ENCODE data around the gene ZNF697. TPM values are rescaled to one million over a fixed set of nuclear protein-coding genes. Genes with fewer than 3 reads are reported as not detected.

Gene ZNF697
- total and polyA plus RNA-seq, 9 of the 15 experiments (the other 6 are each of a cell fraction or from before 2014, with no cell fraction given), result 2.1 to 13.6 (median 8.3) TPM

DNA sequence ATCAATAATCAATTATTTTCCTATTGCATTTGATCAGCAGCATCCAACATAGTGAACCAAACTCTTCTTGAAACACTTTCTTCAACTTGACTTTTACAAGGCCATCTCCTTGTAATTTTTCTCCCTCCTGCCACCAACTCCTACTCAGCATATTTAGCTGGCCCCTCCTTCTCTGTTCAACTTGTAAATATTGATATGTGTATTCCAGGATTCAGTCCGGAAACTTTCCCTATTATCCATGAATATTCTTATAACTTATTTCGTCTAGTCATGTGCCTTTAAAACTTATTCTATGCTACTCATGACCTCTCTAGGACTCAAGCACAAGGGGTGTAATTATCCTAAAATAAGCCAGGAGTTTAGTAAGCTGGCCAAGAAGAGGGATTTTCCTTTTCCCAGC lies 52.9 kb downstream of the ZNF697 start:
- Histone ChIP-seq H4K20me1 (replicated peaks; ENCODE audit: control insufficient read depth, insufficient read depth, low read length) (no peaks in the 10 kb centered on the region), H2AFZ (ENCODE audit: low read depth, low read length) (no peak overlapping the region), H3K27ac (ENCODE audit: extremely low read depth, low read depth, low read length) (no peak overlapping the region), H3K4me2 (ENCODE audit: insufficient read depth, low read length) (no peak overlapping the region), H3K79me2 (ENCODE audit: control insufficient read depth, insufficient read depth, low read length) (no peaks in the 10 kb centered on the region), H3K36me3 (ENCODE audit: control insufficient read depth, insufficient read depth, low read length) (no peaks in the 10 kb centered on the region), H3K4me3 (no peak overlapping the region), H3K9me3 (replicated peaks; ENCODE audit: control insufficient read depth, insufficient read depth, low read depth, low read length) (no peaks in the 10 kb centered on the region), H3K9me1 (ENCODE audit: control insufficient read depth, insufficient read depth, low read length) (no peaks in the 10 kb centered on the region), H3K4me1 (replicated peaks in 1 of 2; ENCODE audit: control insufficient read depth in 2 of 2, insufficient read depth in 2 of 2, low read length in 2 of 2) (no peaks in the 10 kb centered on the region), H3K9ac (ENCODE audit: insufficient read depth in 1 of 2, low read depth in 2 of 2, low read length in 2 of 2) (no peak overlapping the region), H3K27me3 (ENCODE audit: control insufficient read depth in 2 of 2, insufficient read depth in 2 of 2, low read length in 2 of 2) (peaks cover 0 to 5% of the 10 kb centered on the region in 2 experiments; a peak in 2 of 5 replicates)
- ChIA-PET POLR2A (no interaction called here), CTCF (ENCODE audit: low intra/inter-chr PET ratio) (no interaction called here)
- no peak for TF ChIP-seq IFI16 (CRISPR knock-in tag; IDR thresholded peaks at IDR 0.05)
- no peak for TF ChIP-seq HCFC1 (IDR thresholded peaks at IDR 0.05; ENCODE audit: low read depth, low read length)
- no peak for TF ChIP-seq MBD2 (IDR thresholded peaks at IDR 0.05; ENCODE audit: borderline replicate concordance, low read depth)
- no peak for TF ChIP-seq SMARCA4 (IDR thresholded peaks at IDR 0.05)
- TF ChIP-seq FIP1L1 (IDR thresholded peaks at IDR 0.05; ENCODE audit: low read depth, low read length, poor library complexity, severe bottlenecking), result no peak
- no peak for TF ChIP-seq ZNF785 (CRISPR knock-in tag; IDR thresholded peaks at IDR 0.05)
- TF ChIP-seq KLF13 (tag; IDR thresholded peaks at IDR 0.05; ENCODE audit: borderline replicate concordance, low read depth), result no peak
- no peak for TF ChIP-seq ZNF133 (CRISPR knock-in tag; IDR thresholded peaks at IDR 0.05)
- in situ Hi-C loops (cut with MboI), result no loop called here
- DNase-seq (ENCODE audit: extremely low read depth in 1 of 4, low spot score in 3 of 4), result no peak
- intact Hi-C loops (cut with micrococcal nuclease), result no loop called here
- no TSS peak for BruUV-seq (replicated peaks)
- WGBS (ENCODE audit: insufficient coverage, low coverage, missing lambda C conversion rate), result 0% methylated on average over 2 of the region's 2 CpGs
- FAIRE-seq, result no peak
- ATAC-seq, result no peak

DNA sequence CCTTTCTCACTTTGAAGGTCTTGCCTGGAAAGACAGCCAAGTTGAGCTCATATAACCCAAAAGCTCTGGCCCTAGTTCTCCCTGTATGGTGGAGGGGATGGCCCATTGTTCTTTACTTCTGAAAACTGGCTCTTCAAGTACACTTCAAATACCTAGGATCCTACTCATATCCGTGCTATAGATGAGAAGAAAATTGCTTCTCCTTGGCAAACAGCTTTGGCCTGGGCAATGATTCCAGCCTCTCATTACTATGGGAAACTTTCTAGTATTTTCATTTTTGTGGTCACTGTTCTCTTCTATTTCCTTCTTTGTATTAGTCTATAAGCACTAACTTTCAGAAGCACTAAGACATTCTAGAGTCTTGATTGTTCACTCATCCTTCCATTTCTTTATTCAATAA lies 53.7 kb downstream of the ZNF697 start:
- no peak for FAIRE-seq
- 0% methylated on average over 1 of the region's 1 CpG for WGBS (ENCODE audit: insufficient coverage, low coverage, missing lambda C conversion rate)
- in situ Hi-C loops (cut with MboI), result no loop called here
- TF ChIP-seq, protein P1, sequence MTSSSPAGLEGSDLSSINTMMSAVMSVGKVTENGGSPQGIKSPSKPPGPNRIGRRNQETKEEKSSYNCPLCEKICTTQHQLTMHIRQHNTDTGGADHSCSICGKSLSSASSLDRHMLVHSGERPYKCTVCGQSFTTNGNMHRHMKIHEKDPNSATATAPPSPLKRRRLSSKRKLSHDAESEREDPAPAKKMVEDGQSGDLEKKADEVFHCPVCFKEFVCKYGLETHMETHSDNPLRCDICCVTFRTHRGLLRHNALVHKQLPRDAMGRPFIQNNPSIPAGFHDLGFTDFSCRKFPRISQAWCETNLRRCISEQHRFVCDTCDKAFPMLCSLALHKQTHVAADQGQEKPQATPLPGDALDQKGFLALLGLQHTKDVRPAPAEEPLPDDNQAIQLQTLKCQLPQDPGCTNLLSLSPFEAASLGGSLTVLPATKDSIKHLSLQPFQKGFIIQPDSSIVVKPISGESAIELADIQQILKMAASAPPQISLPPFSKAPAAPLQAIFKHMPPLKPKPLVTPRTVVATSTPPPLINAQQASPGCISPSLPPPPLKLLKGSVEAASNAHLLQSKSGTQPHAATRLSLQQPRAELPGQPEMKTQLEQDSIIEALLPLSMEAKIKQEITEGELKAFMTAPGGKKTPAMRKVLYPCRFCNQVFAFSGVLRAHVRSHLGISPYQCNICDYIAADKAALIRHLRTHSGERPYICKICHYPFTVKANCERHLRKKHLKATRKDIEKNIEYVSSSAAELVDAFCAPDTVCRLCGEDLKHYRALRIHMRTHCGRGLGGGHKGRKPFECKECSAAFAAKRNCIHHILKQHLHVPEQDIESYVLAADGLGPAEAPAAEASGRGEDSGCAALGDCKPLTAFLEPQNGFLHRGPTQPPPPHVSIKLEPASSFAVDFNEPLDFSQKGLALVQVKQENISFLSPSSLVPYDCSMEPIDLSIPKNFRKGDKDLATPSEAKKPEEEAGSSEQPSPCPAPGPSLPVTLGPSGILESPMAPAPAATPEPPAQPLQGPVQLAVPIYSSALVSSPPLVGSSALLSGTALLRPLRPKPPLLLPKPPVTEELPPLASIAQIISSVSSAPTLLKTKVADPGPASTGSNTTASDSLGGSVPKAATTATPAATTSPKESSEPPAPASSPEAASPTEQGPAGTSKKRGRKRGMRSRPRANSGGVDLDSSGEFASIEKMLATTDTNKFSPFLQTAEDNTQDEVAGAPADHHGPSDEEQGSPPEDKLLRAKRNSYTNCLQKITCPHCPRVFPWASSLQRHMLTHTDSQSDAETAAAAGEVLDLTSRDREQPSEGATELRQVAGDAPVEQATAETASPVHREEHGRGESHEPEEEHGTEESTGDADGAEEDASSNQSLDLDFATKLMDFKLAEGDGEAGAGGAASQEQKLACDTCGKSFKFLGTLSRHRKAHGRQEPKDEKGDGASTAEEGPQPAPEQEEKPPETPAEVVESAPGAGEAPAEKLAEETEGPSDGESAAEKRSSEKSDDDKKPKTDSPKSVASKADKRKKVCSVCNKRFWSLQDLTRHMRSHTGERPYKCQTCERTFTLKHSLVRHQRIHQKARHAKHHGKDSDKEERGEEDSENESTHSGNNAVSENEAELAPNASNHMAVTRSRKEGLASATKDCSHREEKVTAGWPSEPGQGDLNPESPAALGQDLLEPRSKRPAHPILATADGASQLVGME (CRISPR knock-in tag; IDR thresholded peaks at IDR 0.05), result no peak

More for the DNA sequence above, 53.7 kb downstream of the ZNF697 start:
- Histone ChIP-seq H4K20me1 (replicated peaks; ENCODE audit: control insufficient read depth, insufficient read depth, low read length) (no peaks in the 10 kb centered on the region), H3K36me3 (ENCODE audit: control insufficient read depth, insufficient read depth, low read length) (no peaks in the 10 kb centered on the region), H3K27ac (ENCODE audit: extremely low read depth, low read depth, low read length) (no peak overlapping the region), H3K9me1 (ENCODE audit: control insufficient read depth, insufficient read depth, low read length) (no peaks in the 10 kb centered on the region), H3K79me2 (ENCODE audit: control insufficient read depth, insufficient read depth, low read length) (no peaks in the 10 kb centered on the region), H3K4me2 (ENCODE audit: insufficient read depth, low read length) (no peak overlapping the region), H3K9ac (ENCODE audit: insufficient read depth in 1 of 2, low read depth in 2 of 2, low read length in 2 of 2) (no peak overlapping the region), H3K4me1 (replicated peaks in 1 of 2; ENCODE audit: control insufficient read depth in 2 of 2, insufficient read depth in 2 of 2, low read length in 2 of 2) (no peaks in the 10 kb centered on the region), H3K27me3 (ENCODE audit: control insufficient read depth in 2 of 2, insufficient read depth in 2 of 2, low read length in 2 of 2) (peaks cover 0 to 5% of the 10 kb centered on the region in 2 experiments; a peak in 2 of 5 replicates), H3K9me3 (replicated peaks; ENCODE audit: control insufficient read depth, insufficient read depth, low read depth, low read length) (no peaks in the 10 kb centered on the region), H3K4me3 (no peak overlapping the region), H2AFZ (ENCODE audit: low read depth, low read length) (no peak overlapping the region)
- intact Hi-C loops (cut with micrococcal nuclease), result no loop called here
- DNase-seq (ENCODE audit: extremely low read depth in 1 of 4, low spot score in 3 of 4) (no peak), ATAC-seq (no peak)
- ChIA-PET CTCF (ENCODE audit: low intra/inter-chr PET ratio) (no interaction called here), POLR2A (interaction anchor here (0.6 kb wide), 1 partner anchor 1925 kb away, joined by 3 read pairs; no protein-coding TSS in a partner anchor)
- BruUV-seq (replicated peaks), result no TSS peak
